Measurements from ENCODE around the gene SPAG8. TPM values are rescaled to one million over a fixed set of nuclear protein-coding genes. Genes with fewer than 3 reads are reported as not detected.

The SPAG8 gene
- total and polyA plus RNA-seq, 10 of the 15 experiments (the other 5 are each of a cell fraction or from before 2014, with no cell fraction given) = 0.40 to 1.1 (median 0.72) TPM

- Histone ChIP-seq H3K9me3 (replicated peaks; ENCODE audit: control insufficient read depth, insufficient read depth, low read length) (no peaks in the 10 kb centered on the region), H3K4me2 (ENCODE audit: control insufficient read depth, insufficient read depth) (peak overlapping the region; percentile 91), H3K27ac (ENCODE audit: control insufficient read depth, insufficient read depth) (peak overlapping the region; percentile 74), H3K27me3 (replicated peaks in 1 of 2; ENCODE audit: control insufficient read depth in 2 of 2, insufficient read depth in 2 of 2, low read length in 1 of 2) (no peaks in the 10 kb centered on the region), H3K9ac (ENCODE audit: control insufficient read depth, insufficient read depth, low read length) (peak overlapping the region; percentile 49; the same call in 1 of the 2 replicates), H3K79me2 (ENCODE audit: control insufficient read depth, insufficient read depth, low read length) (no peaks in the 10 kb centered on the region), H3K36me3 (ENCODE audit: control insufficient read depth in 2 of 2, insufficient read depth in 2 of 2, low read length in 1 of 2) (no peaks in the 10 kb centered on the region), H3K4me1 (ENCODE audit: control insufficient read depth, insufficient read depth, low read length) (peaks cover 56% of the 10 kb centered on the region), H2AFZ (ENCODE audit: control insufficient read depth, low read depth, low read length) (peak overlapping the region; percentile 70), H3K4me3 (peak overlapping the region; percentile 23; the same call in 1 of the 2 replicates), H4K20me1 (ENCODE audit: control insufficient read depth, insufficient read depth) (no peaks in the 10 kb centered on the region)
- ATAC-seq (peak; percentile 96), DNase-seq (ENCODE audit: low read depth, low spot score) (peak; percentile 87), FAIRE-seq (peak; percentile 89)
- CTCF ChIA-PET = interaction anchor here (0.7 to 2.8 kb wide), 9 partner anchors 8 to 119 kb away, joined by 3 to 34 read pairs (median 6); partner anchors contain the start of gene SPAG8
- no TSS peak for BruUV-seq (replicated peaks)
- intact Hi-C loops (cut with micrococcal nuclease; ENCODE audit: unreplicated experiment) (no loop called here), in situ Hi-C loops (cut with MboI) (no loop called here)
- SMC1A ChIA-PET (ENCODE audit: uncharacterized antibody, unreplicated experiment) = interaction anchor here (1.0 to 7.9 kb wide), 7 partner anchors 9 to 117 kb away, joined by 3 to 118 read pairs (median 4); partner anchors contain the start of gene SPAG8
- RAD21 ChIA-PET (ENCODE audit: unreplicated experiment) = interaction anchor here (0.8 to 2.7 kb wide), 6 partner anchors 14 to 58 kb away, joined by 4 to 21 read pairs (median 7); partner anchors contain the start of gene SPAG8
- POLR2A ChIA-PET = interaction anchor here (0.6 to 8.0 kb wide), 6 partner anchors 9 to 72 kb away, joined by 3 to 80 read pairs (median 3); partner anchors contain the start of gene SPAG8
- 24% methylated on average over 4 of the region's 4 CpGs for WGBS (ENCODE audit: insufficient coverage, insufficient replicate concordance, low lambda C conversion rate, missing lambda C conversion rate)
- 0 out of 4 replicates have a peak, but pooled peaks of 1 of the 2 experiments have one; percentile 15 for TF ChIP-seq EP300 (IDR thresholded peaks at IDR 0.05; ENCODE audit: borderline replicate concordance in 1 of 2, control insufficient read depth in 1 of 2, low read depth in 2 of 2, low read length in 2 of 2)
- TF ChIP-seq YY1 (IDR thresholded peaks at IDR 0.05; ENCODE audit: low read depth, low read length) = 0 out of 2 replicates have a peak, but pooled peaks have one; percentile 19
- TF ChIP-seq CREB1 (IDR thresholded peaks at IDR 0.05; ENCODE audit: low read depth) = peak; percentile 57
- no peak for TF ChIP-seq POLR2AphosphoS5 (IDR thresholded peaks at IDR 0.05; ENCODE audit: low read length)
- peak; percentile 64 for TF ChIP-seq ATF7 (IDR thresholded peaks at IDR 0.05; ENCODE audit: low read depth)
- no peak for TF ChIP-seq BCLAF1 (IDR thresholded peaks at IDR 0.05)
- 0 out of 2 replicates have a peak, but pooled peaks have one; percentile 45 for TF ChIP-seq FOXM1 (IDR thresholded peaks at IDR 0.05; ENCODE audit: low read depth, low read length)
- TF ChIP-seq RBBP5 (conservative IDR thresholded peaks at IDR 0.05) = no peak
- 0 out of 4 replicates have a peak, but pooled peaks of 1 of the 2 experiments have one; percentile 31 for TF ChIP-seq ETV6 (conservative IDR thresholded peaks at IDR 0.05 in 1 of 2, IDR thresholded peaks at IDR 0.05 in 1 of 2; ENCODE audit: borderline replicate concordance in 1 of 2, low read depth in 1 of 2)
- TF ChIP-seq ZNF592 (IDR thresholded peaks at IDR 0.05) = 0 out of 2 replicates have a peak, but pooled peaks have one; percentile 10
Observed at GRCh38 chr9:35847792-35848572, 35.9 kb upstream of the SPAG8 start.

Data from GM12878 (cell line).